NCI-H446 (cell line): ENCODE measurements around the gene C2CD4D.

ENCODE experiments used
- DNase-seq, 2 experiments: peaks; one replicate each; lab custom pipeline; 2025; lab: John Stamatoyannopoulos, UW

Gene C2CD4D

DNA sequence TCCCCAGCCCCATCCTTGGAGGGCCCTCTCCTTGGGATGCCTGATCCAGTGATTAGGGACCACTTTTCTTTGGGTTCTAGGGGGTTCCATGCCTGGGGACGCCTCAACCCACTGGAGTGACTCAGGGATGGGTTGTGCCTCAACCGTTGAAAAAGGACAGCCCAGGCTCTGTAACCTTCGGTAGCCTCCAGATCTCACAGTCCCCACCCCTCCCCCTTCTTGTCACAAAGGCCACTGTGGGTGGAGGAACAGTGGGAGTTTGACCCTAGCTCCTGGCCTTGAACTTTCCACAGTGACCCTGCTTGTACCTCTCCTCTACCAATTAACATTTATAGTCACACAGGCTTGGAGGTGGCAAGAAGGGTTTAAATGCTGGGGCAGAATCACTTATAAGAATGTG lies 5.4 kb downstream of the C2CD4D start:
- DNase-seq = no peak

- no peak for DNase-seq
These were observed 6.3 kb downstream of the C2CD4D start for GRCh38 chr1:151833172-151833900.

DNA sequence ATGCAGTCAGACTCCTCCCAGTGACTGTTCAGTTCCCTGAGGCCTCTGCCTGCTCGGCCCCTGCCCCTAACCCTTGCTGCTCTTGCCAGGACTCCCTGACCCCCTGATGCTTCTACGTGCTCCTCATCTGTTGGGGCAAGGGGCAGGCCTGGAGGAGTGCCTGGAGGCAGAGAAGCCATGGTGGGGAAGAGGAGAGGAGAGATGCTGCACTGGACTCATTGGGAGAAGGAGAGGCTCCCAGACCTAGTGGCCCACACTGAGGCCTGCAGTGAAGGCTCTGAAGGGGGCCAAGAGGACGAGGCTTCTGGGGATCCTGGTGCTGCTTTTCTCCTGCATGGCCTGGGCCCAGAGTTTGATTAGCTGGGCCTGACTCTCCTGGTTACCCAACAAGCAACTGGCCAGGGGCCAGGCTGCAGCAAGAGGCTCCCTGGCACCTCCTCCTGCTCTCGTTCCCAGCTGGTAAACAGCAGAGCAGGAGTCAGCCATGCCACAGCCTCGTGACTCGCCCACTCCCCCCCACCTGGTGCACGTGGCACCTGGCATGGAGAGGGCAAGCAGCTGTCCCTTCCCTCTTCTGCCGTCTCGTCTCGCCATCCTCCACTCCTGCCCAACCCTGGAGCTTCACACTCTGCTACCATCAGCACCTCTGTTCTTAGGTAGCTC lies 7.2 kb downstream of the C2CD4D start:
- peak; percentile 31 to 85 for DNase-seq

- no peak for DNase-seq
These were observed 8.0 kb downstream of the C2CD4D start, which contains the start of gene RORC for GRCh38 chr1:151831605-151832004. RORC (minus strand) TSS chr1:151831802; CDS start chr1:151831764, 38 bp downstream.

GRCh38 chr1:151831256-151831591 lies 8.4 kb downstream of the C2CD4D start:
- no peak for DNase-seq

GRCh38 chr1:151830055-151830454 lies 9.6 kb downstream of the C2CD4D start:
- DNase-seq = no peak

DNA sequence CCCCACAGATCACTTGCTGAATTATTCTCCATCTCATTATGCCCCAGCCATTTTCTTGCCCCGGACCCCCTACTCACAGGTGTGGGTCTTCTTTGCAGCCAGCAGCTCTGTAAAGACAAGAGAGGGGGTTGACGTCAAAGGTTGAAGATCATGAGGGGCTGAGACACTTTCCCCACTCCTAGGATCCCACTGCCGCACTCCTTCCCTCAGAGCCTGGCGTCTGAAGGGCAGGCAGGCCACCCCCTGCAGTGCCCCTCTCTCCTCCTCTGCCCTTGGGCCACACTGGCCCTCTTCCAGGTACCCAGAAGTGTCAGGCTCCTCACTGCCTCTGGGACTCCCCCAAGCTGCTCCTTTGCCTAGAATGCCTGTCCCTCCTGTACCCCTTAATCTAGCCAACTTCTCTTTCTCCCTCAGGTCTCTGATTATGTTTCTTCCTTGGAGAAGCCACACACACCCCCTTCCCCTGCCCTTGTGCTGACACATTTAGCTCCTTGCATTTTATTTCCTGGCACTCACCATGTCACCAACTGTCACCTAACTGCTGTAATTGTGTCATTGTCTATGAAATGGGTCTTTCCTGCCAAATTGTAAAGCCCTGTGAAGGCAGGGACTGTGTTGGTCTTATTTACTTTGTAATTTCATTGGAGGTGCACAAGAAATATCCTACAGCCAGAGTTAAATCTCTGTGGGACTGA lies 10.1 kb downstream of the C2CD4D start:
- no peak for DNase-seq

DNA sequence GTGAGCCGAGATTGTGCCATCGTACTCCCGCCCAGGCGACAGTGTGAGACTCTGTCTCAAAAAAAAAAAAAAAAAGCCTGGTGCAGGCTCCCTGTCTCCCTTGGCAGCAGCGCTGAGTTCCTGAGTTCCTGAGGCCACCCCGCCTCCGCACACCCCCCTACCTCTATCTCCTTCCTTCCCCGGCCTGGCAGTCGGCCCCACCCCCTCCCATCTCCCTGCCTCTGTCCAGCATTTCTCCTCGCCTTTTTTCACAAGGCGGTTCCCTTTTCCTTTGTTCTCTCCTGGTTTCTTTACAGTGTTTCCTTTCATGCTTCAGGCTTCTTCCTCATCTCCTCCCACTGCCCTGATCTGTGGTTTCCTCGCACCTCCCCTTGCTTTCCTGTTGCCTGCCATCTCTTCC lies 10.7 kb downstream of the C2CD4D start:
- DNase-seq = no peak

DNA sequence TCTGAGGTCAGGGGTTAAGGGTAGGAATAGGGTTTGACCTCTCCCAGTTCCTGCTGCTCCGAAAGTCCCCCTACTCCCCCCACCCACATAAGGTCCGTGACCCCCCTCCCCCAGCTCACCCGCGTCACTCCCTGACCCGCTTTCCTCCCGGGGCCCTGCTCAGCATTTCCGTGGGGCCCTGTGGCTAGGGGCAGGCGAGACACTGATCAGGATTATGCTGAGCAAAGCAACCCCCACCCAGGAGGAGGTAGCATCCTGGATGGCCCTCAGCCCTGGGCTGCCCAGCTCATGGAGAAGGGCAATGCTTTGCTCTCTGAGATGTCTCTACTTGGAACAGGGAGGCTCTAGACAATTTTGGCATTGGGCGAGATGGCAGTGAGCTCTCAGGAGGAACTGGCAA lies 11.8 kb downstream of the C2CD4D start:
- no peak for DNase-seq

DNA sequence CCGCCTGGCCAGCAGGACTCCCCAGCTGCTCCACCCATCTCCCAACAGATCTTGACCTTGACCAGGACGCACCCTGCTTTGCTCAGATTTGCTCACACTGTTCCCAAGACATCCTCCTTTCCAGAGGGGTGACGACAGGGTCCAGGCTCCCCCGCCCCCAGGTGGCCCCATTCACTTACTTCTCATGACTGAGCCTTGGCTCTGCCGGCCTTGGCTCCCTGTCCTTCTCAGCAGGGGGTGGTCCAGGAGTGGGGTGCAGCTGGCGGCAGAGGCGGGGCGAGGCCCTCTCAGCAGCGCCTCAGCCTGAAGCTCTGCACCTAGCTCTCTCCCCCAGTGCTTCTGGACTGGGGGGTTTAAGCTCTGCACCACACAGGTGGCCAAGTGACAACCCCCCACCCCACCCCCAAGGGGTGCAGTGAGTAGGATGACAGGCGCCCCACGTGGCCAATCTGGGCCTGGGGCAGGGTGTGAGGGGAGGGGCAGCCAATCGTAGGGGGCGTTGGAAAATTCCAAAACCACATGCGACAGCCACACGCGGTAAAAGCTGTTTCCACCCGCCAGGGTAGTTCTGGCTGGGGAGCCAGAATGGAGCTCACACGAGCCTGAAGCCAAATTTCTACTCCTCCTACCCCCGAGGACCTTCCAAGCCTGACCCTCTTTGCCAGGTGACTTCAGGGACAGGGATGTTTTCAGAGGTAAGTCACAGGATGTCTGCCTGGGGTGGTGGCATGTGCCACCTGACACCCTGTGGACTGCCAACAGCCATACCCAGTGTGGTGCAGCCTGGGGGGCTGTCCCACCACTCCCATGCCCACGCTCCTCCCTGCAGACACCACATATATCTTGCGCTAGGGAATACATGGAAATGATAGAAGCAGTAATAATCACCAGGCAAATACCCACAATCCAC lies 13.6 kb downstream of the C2CD4D start:
- DNase-seq = peak in 1 of 2 experiments; percentile 15

- no peak for DNase-seq
These were observed 14.4 kb downstream of the C2CD4D start for GRCh38 chr1:151825204-151825603.

GRCh38 chr1:151823175-151823574 lies 16.4 kb downstream of the C2CD4D start:
- DNase-seq = no peak

DNA sequence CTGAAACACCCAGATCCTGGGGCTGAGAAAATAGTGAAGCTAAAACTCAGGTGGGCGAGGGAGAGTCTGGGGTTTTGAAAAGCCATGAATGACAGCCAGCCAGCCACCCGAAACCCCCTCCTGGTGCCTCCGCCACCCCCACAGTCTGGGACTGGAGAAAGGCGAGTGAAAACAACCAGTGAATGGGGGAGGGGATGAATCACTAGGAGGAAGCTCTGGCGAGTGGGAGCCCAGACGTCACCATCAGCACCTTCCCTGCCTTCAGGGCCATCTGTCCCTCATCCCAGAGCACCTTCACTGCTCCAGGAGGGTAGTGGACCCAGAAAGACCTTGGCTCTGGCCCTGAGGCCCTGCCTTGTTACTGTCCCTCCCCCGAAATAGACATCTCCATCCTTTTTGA lies 17.2 kb downstream of the C2CD4D start:
- no peak for DNase-seq

DNA sequence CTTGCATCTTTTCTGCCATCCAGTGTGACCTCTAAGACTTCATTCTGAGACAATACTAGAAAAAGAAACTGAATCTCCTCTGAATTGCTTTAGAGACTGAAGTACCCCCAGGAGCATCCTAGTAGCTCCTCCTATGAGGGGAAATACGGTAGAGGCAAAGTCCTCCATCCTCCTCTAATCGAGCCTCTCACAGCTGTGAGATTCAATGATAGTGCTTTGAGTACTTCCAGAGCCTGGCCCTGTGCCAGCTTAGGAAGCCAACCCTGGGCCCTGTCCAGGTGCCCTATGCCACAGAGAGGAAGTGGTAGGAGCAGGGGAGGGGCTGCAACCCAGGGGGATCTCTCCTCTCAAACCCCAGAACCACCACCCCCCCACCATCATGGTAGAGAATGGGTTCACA lies 18.7 kb downstream of the C2CD4D start:
- peak in 1 of 2 experiments; percentile 38 for DNase-seq

DNA sequence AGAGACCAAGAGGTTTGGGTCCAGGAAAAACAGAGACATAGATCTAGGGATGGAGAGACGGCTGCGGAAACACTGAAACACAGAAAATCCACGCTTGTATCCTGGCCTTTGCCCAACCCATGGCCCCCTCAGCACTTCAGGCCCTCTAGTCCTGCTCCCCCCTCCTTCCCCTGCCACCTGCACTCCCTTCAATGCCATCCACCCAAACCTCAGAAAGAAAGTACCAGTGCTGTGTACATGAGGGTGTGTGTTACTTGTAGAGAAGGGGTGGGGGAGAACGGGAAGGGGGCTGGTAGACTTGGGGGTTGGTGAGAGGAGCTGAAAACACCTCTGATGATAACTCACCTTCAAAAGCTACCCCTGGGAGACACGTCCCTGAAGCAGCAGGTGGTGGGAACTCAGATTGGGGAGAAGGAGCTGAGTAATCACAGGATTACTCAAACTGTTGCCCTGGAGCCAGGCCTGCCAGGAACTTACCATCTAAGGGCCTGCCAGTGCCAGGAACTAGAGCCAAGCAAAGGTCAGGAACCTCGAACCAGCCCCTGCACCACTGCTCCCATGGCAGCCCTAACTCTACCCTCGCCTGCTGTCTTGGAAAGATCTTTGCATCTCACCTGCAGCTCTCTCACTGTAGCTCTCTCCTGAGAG lies 19.5 kb downstream of the C2CD4D start:
- DNase-seq = no peak

DNA sequence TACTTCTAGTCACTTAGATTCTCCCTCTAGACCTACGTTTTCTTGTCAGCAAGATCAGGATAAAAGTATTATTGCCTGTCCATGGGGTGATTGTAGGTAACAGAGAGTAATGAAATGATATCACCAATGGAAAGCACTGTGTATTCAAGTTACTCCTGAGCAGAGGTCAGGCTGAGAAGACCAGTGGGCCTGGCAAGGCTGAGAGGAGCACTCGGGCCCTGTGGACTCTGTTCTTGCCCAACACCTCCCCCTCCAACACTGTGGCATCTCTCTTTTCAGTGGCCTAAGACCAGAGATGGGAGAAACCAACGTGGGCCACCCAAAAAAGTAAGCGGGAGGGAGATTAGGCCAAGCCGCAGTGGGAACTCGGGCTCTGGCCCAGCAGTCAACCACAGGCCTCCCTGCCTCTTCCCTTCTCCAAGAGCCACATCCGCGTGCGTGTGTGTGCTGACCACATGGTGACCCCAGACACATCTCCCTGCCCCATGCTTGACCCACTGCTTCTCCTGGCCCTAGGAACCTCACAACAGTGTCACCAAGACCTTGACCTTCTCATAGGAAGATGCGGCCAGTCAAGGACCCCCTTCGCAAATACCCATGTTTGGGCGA lies 20.3 kb downstream of the C2CD4D start:
- no peak for DNase-seq

DNA sequence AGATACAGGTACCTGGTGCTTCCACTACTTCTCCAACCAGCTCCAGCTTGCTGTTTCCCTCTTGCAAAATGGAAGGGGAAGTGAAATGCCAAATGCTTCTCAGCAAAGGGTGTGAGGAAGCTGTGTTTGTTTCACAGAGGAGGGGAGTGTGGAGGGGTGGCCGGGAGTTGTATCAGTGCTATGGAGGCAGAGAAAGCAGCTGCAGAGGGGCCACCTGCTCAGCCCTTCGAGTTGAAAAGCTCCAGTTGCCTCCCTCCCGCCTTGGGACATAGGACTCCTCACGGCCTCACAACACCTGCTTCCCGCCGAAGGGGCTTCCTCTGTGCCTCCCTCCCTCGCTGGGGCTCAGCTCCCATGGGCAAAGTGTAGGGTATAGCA lies 22.3 kb downstream of the C2CD4D start:
- DNase-seq = no peak

DNA sequence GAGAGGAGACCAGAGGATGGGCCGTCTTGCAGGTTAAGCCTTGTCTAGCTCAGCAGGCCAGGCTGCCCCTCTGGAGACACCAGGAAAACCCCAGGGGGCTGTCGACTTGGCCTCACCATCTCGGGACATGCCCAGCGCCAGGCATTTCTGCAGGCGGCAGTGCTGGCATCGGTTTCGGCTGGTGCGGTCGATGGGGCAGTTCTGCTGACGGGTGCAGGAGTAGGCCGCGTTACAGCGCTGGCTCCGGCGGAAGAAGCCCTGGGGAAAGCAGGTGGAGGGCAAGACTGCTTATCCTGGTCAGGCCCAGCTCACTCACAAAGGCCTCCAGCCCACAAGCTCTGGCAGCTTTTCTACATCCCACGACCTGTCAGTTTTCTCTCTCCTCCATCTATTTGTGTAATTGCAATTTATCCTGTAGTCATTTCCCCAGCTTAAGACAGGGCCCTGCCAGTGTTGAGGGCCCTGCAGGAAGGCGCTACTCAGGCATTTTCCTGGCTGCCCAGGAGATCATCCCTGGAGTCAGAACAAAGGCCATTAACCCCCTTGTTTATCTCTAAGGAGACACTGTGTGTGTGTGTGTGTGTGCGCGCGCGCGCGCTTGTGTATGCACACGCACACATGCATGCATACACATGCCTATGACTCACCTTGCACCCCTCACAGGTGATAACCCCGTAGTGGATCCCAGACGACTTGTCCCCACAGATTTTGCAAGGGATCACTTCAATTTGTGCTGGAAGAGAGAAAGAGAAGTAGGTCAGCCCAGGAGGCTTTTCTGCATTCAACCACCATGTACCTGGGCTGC lies 22.9 kb downstream of the C2CD4D start:
- DNase-seq = no peak

- DNase-seq = no peak
These were observed 23.8 kb downstream of the C2CD4D start for GRCh38 chr1:151815716-151816327.

DNA sequence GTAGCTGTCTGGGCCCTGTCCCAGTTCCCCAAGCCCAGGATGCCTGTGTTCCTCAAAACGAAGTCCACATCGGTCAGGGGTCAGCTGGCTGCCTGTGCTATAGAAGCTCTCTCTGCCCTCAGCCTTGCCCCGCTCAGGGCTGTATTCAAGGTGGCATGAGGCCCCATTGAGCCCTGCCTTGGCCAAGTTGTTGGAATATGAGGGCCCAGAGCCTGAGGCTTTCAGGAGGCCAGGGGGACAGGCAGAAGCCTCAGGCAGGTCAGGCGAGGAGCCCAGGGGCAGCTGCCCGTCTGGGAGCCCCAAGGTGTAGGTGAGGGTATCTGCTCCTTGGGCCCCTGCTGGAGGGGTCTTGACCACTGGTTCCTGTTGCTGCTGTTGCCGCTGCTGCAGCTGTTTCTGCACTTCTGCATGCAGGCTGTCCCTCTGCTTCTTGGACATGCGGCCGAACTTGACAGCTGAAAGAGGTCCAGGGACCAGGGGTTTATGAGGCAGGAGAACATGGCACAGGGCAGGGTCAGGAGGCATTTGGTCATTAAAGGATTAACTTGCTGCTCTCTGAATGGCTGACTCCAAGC lies 24.6 kb downstream of the C2CD4D start:
- DNase-seq = no peak
